PC-3 (cell line): Measurements from ENCODE around the gene DUS1L. TPM values are rescaled to one million over a fixed set of nuclear protein-coding genes. Genes with fewer than 3 reads are reported as not detected.

ENCODE experiments used
- ATAC-seq: fragments of 200-7000 bp; cut with Tn5 transposase; 2 replicates; pipeline ENCODE4 v1.9.1; 2020; ENCODE audit warnings: mild to moderate bottlenecking, moderate library complexity
- BruUV-seq: library from RNA; stranded (reverse); fragments of 400-500 nt; replicated peaks from 2 replicates; lab custom pipeline; 2021; lab: Mats Ljungman, UMichigan
- CTCF ChIA-PET: fragments of 300-600 bp; sonication (Branson Sonifier 250); formaldehyde crosslinking; loops from one replicate; lab custom pipeline; 2022; ENCODE audit warnings: antibody characterized with exemption; lab: Charles Lee
- POLR2A ChIA-PET: fragments of 300-600 bp; sonication (Branson Sonifier 250); formaldehyde crosslinking; loops from one replicate; lab custom pipeline; 2022; ENCODE audit warnings: antibody characterized with exemption; ENCODE audit not compliant: unreplicated experiment; lab: Charles Lee
- DNase-seq: peaks from one replicate; pipeline ENCODE4 v3.0.0-alpha.2; 2015
- H2AFZ ChIP-seq: fragments of 300-600 bp; sonication (generic); 2 replicates; pipeline ENCODE4 v1.6.0; 2016; ENCODE audit warnings: antibody characterized with exemption, low read length
- H3F3A ChIP-seq: fragments of 300-600 bp; sonication (generic); one replicate; pipeline ENCODE4 v1.6.0; 2017; ENCODE audit warnings: antibody characterized with exemption, low read length, control low read depth, mild to moderate bottlenecking; ENCODE audit not compliant: unreplicated experiment
- H3K27ac ChIP-seq: fragments of 300-600 bp; sonication (generic); 2 replicates; pipeline ENCODE4 v1.5.1; 2016; ENCODE audit warnings: mild to moderate bottlenecking, low read length
- H3K27me3 ChIP-seq: fragments of 300-600 bp; sonication (generic); 2 replicates; pipeline ENCODE4 v1.6.1; 2016; ENCODE audit warnings: low read length, mixed read lengths
- H3K36me3 ChIP-seq: fragments of 300-600 bp; sonication (generic); 2 replicates; pipeline ENCODE4 v1.6.1; 2016; ENCODE audit warnings: low read depth, mixed run types, low read length, mixed read lengths
- H3K4me1 ChIP-seq: fragments of 300-600 bp; sonication (generic); 2 replicates; pipeline ENCODE4 v1.5.1; 2016; ENCODE audit warnings: low read length; ENCODE audit not compliant: insufficient read depth
- H3K4me2 ChIP-seq: fragments of 300-600 bp; sonication (generic); 2 replicates; pipeline ENCODE4 v1.6.0; 2016; ENCODE audit warnings: low read length
- H3K4me3 ChIP-seq: fragments of 300-600 bp; sonication (generic); 2 replicates; pipeline ENCODE4 v1.5.1; 2016; ENCODE audit warnings: mild to moderate bottlenecking, low read length, mixed read lengths
- H3K79me2 ChIP-seq: fragments of 300-600 bp; sonication (generic); 2 replicates; pipeline ENCODE4 v1.6.1; 2017; ENCODE audit warnings: low read length, mixed read lengths
- H3K9ac ChIP-seq: fragments of 300-600 bp; sonication (generic); 2 replicates; pipeline ENCODE4 v1.6.0; 2016; ENCODE audit warnings: mild to moderate bottlenecking, low read length
- H3K9me2 ChIP-seq: fragments of 300-600 bp; sonication (generic); replicated peaks from 2 replicates; pipeline ENCODE4 v1.6.1; 2016; ENCODE audit warnings: mixed run types, low read length, mixed read lengths
- H3K9me3 ChIP-seq: fragments of 300-600 bp; sonication (generic); 2 replicates; pipeline ENCODE4 v1.6.1; 2016; ENCODE audit warnings: low read length, mixed read lengths
- H4K20me1 ChIP-seq: fragments of 300-600 bp; sonication (generic); 2 replicates; pipeline ENCODE4 v1.6.1; 2016; ENCODE audit warnings: low read length, mixed read lengths
- CTCF ChIP-seq: fragments of 300-600 bp; sonication (generic); conservative IDR thresholded peaks from 2 replicates; pipeline ENCODE4 v1.5.1; 2017; ENCODE audit warnings: antibody characterized with exemption, low read depth, mild to moderate bottlenecking, low read length
- EZH2 ChIP-seq: fragments of 300-600 bp; sonication (generic); IDR thresholded peaks from one replicate; pipeline ENCODE4 v1.6.1; 2017; ENCODE audit warnings: antibody characterized with exemption, mild to moderate bottlenecking, low read length; ENCODE audit not compliant: unreplicated experiment
- EZH2phosphoT487 ChIP-seq: fragments of 300-600 bp; sonication (generic); IDR thresholded peaks from 2 replicates; pipeline ENCODE4 v1.6.1; 2018; ENCODE audit warnings: mild to moderate bottlenecking, antibody characterized with exemption, low read length, borderline replicate concordance
- intact Hi-C: fragments of 100-400 bp; cut with micrococcal nuclease; formaldehyde crosslinking; loops from 2 replicates; pipeline ENCODE4 v1.9.0; 2023
- total RNA-seq: library from RNA; depleted of rRNA; stranded (reverse); fragments of >200 nt; gene quantifications from 2 replicates; pipeline ENCODE4 v1.2.3, GENCODE V29; 2014

Gene DUS1L
- total RNA-seq, 1 experiment from 2014 or later, result 205 TPM

GRCh38 chr17:82016875-82017459 is 48.6 kb downstream of the DUS1L start:
- DNase-seq (no peak), ATAC-seq (no peak)
- peaks cover 21% of the 10 kb centered on the region for H3K79me2 ChIP-seq
- H2AFZ ChIP-seq, result no peak overlapping the region
- no peak overlapping the region for H3K4me3 ChIP-seq
- H3K27me3 ChIP-seq, result no peaks in the 10 kb centered on the region
- H3F3A ChIP-seq, result no peaks in the 10 kb centered on the region
- 0 out of 2 replicates have a peak, but pooled peaks cover 12% of the 10 kb centered on the region for H3K4me1 ChIP-seq
- POLR2A ChIA-PET, result no interaction called here
- no peak overlapping the region for H3K9ac ChIP-seq
- no peak overlapping the region for H3K4me2 ChIP-seq
- no peak overlapping the region for H3K27ac ChIP-seq
- H3K9me2 ChIP-seq, result no peaks in the 10 kb centered on the region
- TF ChIP-seq EZH2phosphoT487, result no peak
- TF ChIP-seq CTCF, result no peak
- no peak for TF ChIP-seq EZH2
- intact Hi-C loops, result no loop called here
- CTCF ChIA-PET, result interaction anchor here (0.6 kb wide), 1 partner anchor 49 kb away, joined by 13 read pairs; no protein-coding TSS in a partner anchor
- H4K20me1 ChIP-seq, result peaks cover 7% of the 10 kb centered on the region; the same call in 1 of the 2 replicates
- no TSS peak for BruUV-seq
- no peaks in the 10 kb centered on the region; the same call in 1 of the 2 replicates for H3K36me3 ChIP-seq
- no peaks in the 10 kb centered on the region for H3K9me3 ChIP-seq

- CTCF ChIA-PET, result no interaction called here
- H3F3A ChIP-seq, result no peaks in the 10 kb centered on the region
- no peak overlapping the region for H3K9ac ChIP-seq
- no peak for TF ChIP-seq EZH2phosphoT487
- no peak for TF ChIP-seq EZH2
- POLR2A ChIA-PET, result no interaction called here
- peaks cover 7% of the 10 kb centered on the region; the same call in 1 of the 2 replicates for H4K20me1 ChIP-seq
- peaks cover 14% of the 10 kb centered on the region for H3K79me2 ChIP-seq
- DNase-seq, result no peak
- H3K4me3 ChIP-seq, result no peak overlapping the region
- ATAC-seq, result no peak
- H3K27me3 ChIP-seq, result no peaks in the 10 kb centered on the region
- 0 out of 2 replicates have a peak, but pooled peaks cover 7% of the 10 kb centered on the region for H3K4me1 ChIP-seq
- H3K9me2 ChIP-seq, result no peaks in the 10 kb centered on the region
- intact Hi-C loops, result no loop called here
- H3K36me3 ChIP-seq, result no peaks in the 10 kb centered on the region; the same call in 1 of the 2 replicates
- H3K27ac ChIP-seq, result no peak overlapping the region
- BruUV-seq, result no TSS peak
- H3K9me3 ChIP-seq, result no peaks in the 10 kb centered on the region
- no peak overlapping the region for H3K4me2 ChIP-seq
- H2AFZ ChIP-seq, result no peak overlapping the region
Observed at GRCh38 chr17:82016061-82016874, 49.3 kb downstream of the DUS1L start.

- Histone ChIP-seq H4K20me1 (peaks cover 1% of the 10 kb centered on the region; the same call in 1 of the 2 replicates), H2AFZ (no peak overlapping the region), H3K27me3 (no peaks in the 10 kb centered on the region), H3F3A (no peaks in the 10 kb centered on the region), H3K36me3 (no peaks in the 10 kb centered on the region; the same call in 1 of the 2 replicates), H3K9ac (no peak overlapping the region), H3K27ac (no peak overlapping the region), H3K4me3 (no peak overlapping the region), H3K79me2 (peaks cover 6% of the 10 kb centered on the region), H3K4me1 (0 out of 2 replicates have a peak, but pooled peaks cover under 1% of the 10 kb centered on the region), H3K9me3 (no peaks in the 10 kb centered on the region), H3K9me2 (no peaks in the 10 kb centered on the region), H3K4me2 (no peak overlapping the region)
- ChIA-PET CTCF (no interaction called here), POLR2A (no interaction called here)
- DNase-seq (no peak), ATAC-seq (no peak)
- TF ChIP-seq CTCF, result no peak
- TF ChIP-seq EZH2, result no peak
- TF ChIP-seq EZH2phosphoT487, result no peak
- intact Hi-C loops, result no loop called here
- no TSS peak for BruUV-seq
Observed at GRCh38 chr17:82015311-82015971, 50.2 kb downstream of the DUS1L start.
